Hepatocyte (in vitro differentiated cells): ENCODE measurements around the gene VTN. TPM values are rescaled to one million over a fixed set of nuclear protein-coding genes. Genes with fewer than 3 reads are reported as not detected.

ENCODE experiments used
- DNase-seq: peaks from one replicate; pipeline ENCODE4 v3.0.0-alpha.2; 2016; ENCODE audit warnings: low spot score
- H2AFZ ChIP-seq: fragments of 200-600 bp; sonication (generic); 2 replicates; pipeline ENCODE4 v1.6.0; 2016; ENCODE audit warnings: antibody characterized with exemption, mild to moderate bottlenecking
- H3K27ac ChIP-seq: fragments of 200-600 bp; sonication (generic); 2 replicates; pipeline ENCODE4 v1.5.1; 2016; ENCODE audit warnings: mild to moderate bottlenecking
- H3K27me3 ChIP-seq: fragments of 200-600 bp; sonication (generic); 2 replicates; pipeline ENCODE4 v1.6.1; 2016
- H3K36me3 ChIP-seq: fragments of 200-600 bp; sonication (generic); replicated peaks from 2 replicates; pipeline ENCODE4 v1.5.1; 2016; ENCODE audit warnings: low read depth; ENCODE audit not compliant: insufficient read depth
- H3K4me1 ChIP-seq: fragments of 200-600 bp; sonication (generic); 2 replicates; pipeline ENCODE4 v1.5.1; 2016; ENCODE audit warnings: mild to moderate bottlenecking, moderate library complexity; ENCODE audit not compliant: insufficient read depth
- H3K4me2 ChIP-seq: fragments of 200-600 bp; sonication (generic); 2 replicates; pipeline ENCODE4 v1.6.0; 2016
- H3K4me3 ChIP-seq: fragments of 200-600 bp; sonication (generic); 2 replicates; pipeline ENCODE4 v1.5.1; 2016; ENCODE audit warnings: mild to moderate bottlenecking
- H3K79me2 ChIP-seq: fragments of 200-600 bp; sonication (generic); 2 replicates; pipeline ENCODE4 v1.6.0; 2017; ENCODE audit warnings: mild to moderate bottlenecking
- H3K9me2 ChIP-seq: fragments of 200-600 bp; sonication (generic); replicated peaks from 2 replicates; pipeline ENCODE4 v1.6.0; 2017; ENCODE audit warnings: mild to moderate bottlenecking; ENCODE audit not compliant: insufficient read depth
- H3K9me3 ChIP-seq: fragments of 200-600 bp; sonication (generic); 2 replicates; pipeline ENCODE4 v1.5.1; 2016; ENCODE audit warnings: low read depth, mild to moderate bottlenecking
- H4K20me1 ChIP-seq: fragments of 200-600 bp; sonication (generic); 2 replicates; pipeline ENCODE4 v1.6.0; 2016; ENCODE audit warnings: mild to moderate bottlenecking; ENCODE audit not compliant: insufficient read depth, poor library complexity, severe bottlenecking
- EZH2 ChIP-seq: fragments of 200-600 bp; sonication (generic); IDR thresholded peaks from 2 replicates; pipeline ENCODE4 v1.6.1; 2016; ENCODE audit warnings: antibody characterized with exemption, mild to moderate bottlenecking, borderline replicate concordance
- EZH2phosphoT487 ChIP-seq: fragments of 200-600 bp; sonication (generic); IDR thresholded peaks from one replicate; pipeline ENCODE4 v1.6.1; 2018; ENCODE audit warnings: antibody characterized with exemption, mild to moderate bottlenecking, low read depth, moderate library complexity; ENCODE audit not compliant: unreplicated experiment, severe bottlenecking
- WGBS: methylation state at CpG from one replicate; pipeline ENCODE4 v1.1.6; 2016; ENCODE audit warnings: low lambda C conversion rate; ENCODE audit errors: missing lambda C conversion rate; 5-methylcytosine and 5-hydroxymethylcytosine counted together
- polyA plus RNA-seq: library from polyadenylated mRNA; unstranded; fragments of >200 nt; fragmentation: Nextera tagmentation; extraction: Ambion mirVana; gene quantifications from 2 replicates; pipeline ENCODE4 v1.2.1, GENCODE V29; 2016
- total RNA-seq: library from RNA; depleted of rRNA; stranded (reverse); fragments of >200 nt; gene quantifications from 2 replicates; pipeline ENCODE4 v1.2.3, GENCODE V29; 2014
- TF ChIP-seq, protein P1 (sequence below): fragments of 200-600 bp; sonication (generic); IDR thresholded peaks from 2 replicates; pipeline ENCODE4 v1.5.1; 2016; ENCODE audit warnings: antibody characterized with exemption, mild to moderate bottlenecking; ENCODE audit not compliant: poor library complexity

The VTN gene
- total and polyA plus RNA-seq, 2 experiments from 2014 or later: 763 to 1,128 TPM

DNA sequence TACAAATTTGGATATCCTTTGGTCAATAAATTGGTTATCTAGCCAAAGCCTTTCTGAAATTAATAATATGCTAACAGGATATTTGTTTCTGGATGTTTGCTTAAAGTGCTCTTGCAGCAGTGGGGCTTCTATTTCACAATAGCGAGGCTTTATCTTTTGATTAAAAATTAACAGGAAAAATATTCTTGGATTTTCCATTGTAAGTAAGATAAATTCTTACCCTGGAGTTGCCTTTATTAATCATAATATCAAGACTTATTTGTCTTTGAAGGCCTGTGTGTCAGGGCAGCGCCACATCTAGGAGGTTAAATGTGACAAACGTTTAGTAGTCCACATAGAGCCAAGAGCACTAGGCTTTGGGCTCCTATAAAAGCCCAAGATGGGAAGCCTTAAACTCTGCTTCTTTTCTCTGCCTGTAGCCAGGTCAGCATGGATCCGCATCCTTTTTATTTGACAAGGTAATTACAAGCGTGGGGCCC, 45.8 kb downstream of the VTN start:
- no peak overlapping the region for H3K4me3 ChIP-seq
- WGBS: 65% methylated on average over 5 of the region's 5 CpGs
- peaks cover 61% of the 10 kb centered on the region for H3K79me2 ChIP-seq
- H3K4me2 ChIP-seq: peak overlapping the region; percentile 39
- no peaks in the 10 kb centered on the region for H4K20me1 ChIP-seq
- no peaks in the 10 kb centered on the region for H3K9me3 ChIP-seq
- H3K36me3 ChIP-seq: no peaks in the 10 kb centered on the region
- no peaks in the 10 kb centered on the region for H3K9me2 ChIP-seq
- no peak overlapping the region for H2AFZ ChIP-seq
- no peaks in the 10 kb centered on the region for H3K27me3 ChIP-seq
- DNase-seq: peak; percentile 3
- H3K27ac ChIP-seq: peak overlapping the region; percentile 0
- TF ChIP-seq EZH2phosphoT487 (no peak), EZH2 (no peak)
- TF ChIP-seq, protein P1, sequence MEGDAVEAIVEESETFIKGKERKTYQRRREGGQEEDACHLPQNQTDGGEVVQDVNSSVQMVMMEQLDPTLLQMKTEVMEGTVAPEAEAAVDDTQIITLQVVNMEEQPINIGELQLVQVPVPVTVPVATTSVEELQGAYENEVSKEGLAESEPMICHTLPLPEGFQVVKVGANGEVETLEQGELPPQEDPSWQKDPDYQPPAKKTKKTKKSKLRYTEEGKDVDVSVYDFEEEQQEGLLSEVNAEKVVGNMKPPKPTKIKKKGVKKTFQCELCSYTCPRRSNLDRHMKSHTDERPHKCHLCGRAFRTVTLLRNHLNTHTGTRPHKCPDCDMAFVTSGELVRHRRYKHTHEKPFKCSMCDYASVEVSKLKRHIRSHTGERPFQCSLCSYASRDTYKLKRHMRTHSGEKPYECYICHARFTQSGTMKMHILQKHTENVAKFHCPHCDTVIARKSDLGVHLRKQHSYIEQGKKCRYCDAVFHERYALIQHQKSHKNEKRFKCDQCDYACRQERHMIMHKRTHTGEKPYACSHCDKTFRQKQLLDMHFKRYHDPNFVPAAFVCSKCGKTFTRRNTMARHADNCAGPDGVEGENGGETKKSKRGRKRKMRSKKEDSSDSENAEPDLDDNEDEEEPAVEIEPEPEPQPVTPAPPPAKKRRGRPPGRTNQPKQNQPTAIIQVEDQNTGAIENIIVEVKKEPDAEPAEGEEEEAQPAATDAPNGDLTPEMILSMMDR: no peak
- H3K4me1 ChIP-seq: peaks cover 21% of the 10 kb centered on the region

DNA sequence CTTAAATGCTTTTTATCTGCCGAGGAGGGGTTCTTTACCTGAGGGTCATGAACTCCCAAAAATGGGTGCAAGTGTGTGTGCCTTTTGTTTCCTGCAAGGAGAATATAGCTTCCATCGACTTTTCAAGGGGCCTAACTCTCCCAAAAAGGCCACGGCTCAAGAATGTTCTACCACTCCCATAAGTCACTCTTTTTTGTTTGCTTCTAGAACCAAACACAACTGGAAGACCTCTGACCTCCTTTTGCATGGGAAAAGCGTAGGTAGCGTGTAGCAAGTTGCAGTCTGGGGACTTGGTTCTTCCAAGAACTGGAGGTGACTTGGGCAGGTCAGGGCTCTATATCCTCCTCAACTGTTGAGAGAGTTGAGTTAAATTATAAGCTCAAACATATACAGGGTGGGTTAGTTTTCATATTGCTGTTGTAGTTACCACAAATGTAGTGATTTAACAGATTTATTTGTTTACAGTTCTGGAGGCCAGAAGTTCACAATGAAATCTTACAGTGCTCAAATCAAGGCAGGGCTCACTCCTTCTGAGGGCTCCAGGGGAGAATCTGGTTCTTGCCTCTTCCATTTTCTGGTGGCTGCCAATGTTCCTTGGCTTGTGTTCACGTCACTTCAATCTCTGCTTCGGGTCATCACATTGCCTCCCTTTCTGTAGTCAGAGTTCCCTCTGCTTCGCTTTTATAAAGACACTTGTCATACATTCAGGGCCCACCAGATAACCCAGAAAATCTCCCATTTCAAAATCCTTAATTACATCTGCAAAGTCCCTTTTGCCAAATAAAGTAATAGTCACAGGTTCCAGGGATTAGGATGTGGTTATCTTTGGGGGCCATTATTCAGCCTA, 49.7 kb downstream of the VTN start:
- Histone ChIP-seq H3K36me3 (no peaks in the 10 kb centered on the region), H3K4me3 (peak overlapping the region; percentile 55), H3K27me3 (no peaks in the 10 kb centered on the region), H3K27ac (peak overlapping the region; percentile 86), H3K4me2 (peak overlapping the region; percentile 84), H4K20me1 (no peaks in the 10 kb centered on the region), H3K4me1 (peaks cover 30% of the 10 kb centered on the region), H3K9me3 (no peaks in the 10 kb centered on the region), H2AFZ (peak overlapping the region; percentile 85), H3K9me2 (no peaks in the 10 kb centered on the region), H3K79me2 (peaks cover 56% of the 10 kb centered on the region)
- no peak for DNase-seq
- 61% methylated on average over 8 of the region's 8 CpGs for WGBS
- TF ChIP-seq, protein P1: no peak
- TF ChIP-seq EZH2 (no peak), EZH2phosphoT487 (no peak)

DNA sequence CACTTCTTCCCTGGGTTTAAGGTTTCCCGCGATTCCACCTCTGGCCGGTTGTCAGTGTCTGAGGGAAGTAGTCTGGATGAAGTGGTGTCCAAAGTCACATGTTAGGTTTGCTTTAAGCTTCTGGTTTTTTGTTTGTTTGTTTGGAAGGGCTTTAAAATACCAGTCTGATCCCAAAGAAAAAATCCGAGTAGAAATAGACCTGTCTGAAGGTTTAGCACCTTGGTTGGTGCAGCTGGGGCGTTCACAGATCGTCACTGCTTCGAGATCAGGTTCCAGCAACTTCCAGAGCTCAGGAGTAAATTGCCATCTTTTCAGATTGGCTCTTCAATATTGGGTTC, 50.5 kb downstream of the VTN start:
- H3K4me1 ChIP-seq: peaks cover 30% of the 10 kb centered on the region
- peak overlapping the region; percentile 84 for H3K4me2 ChIP-seq
- H3K9me2 ChIP-seq: no peaks in the 10 kb centered on the region
- no peaks in the 10 kb centered on the region for H3K9me3 ChIP-seq
- TF ChIP-seq EZH2: no peak
- TF ChIP-seq, protein P1: no peak
- H4K20me1 ChIP-seq: no peaks in the 10 kb centered on the region
- no peak for DNase-seq
- peak overlapping the region; percentile 85 for H2AFZ ChIP-seq
- no peaks in the 10 kb centered on the region for H3K36me3 ChIP-seq
- H3K27ac ChIP-seq: peak overlapping the region; percentile 86
- WGBS: 2% methylated on average over 7 of the region's 7 CpGs
- peak overlapping the region; percentile 55 for H3K4me3 ChIP-seq
- no peaks in the 10 kb centered on the region for H3K27me3 ChIP-seq
- H3K79me2 ChIP-seq: peaks cover 48% of the 10 kb centered on the region
